NCI-H2107 treated with DMSO at 0.1 percent for 48 hours (cell line): ENCODE measurements around the gene C4orf50.
A peak's percentile ranks its signal among the peaks of the same experiment; 100 is the strongest.

Source experiments
- DNase-seq: peaks from one replicate; lab custom pipeline; 2025; ENCODE audit not compliant: unreplicated experiment; lab: John Stamatoyannopoulos, UW

Gene C4orf50

DNA sequence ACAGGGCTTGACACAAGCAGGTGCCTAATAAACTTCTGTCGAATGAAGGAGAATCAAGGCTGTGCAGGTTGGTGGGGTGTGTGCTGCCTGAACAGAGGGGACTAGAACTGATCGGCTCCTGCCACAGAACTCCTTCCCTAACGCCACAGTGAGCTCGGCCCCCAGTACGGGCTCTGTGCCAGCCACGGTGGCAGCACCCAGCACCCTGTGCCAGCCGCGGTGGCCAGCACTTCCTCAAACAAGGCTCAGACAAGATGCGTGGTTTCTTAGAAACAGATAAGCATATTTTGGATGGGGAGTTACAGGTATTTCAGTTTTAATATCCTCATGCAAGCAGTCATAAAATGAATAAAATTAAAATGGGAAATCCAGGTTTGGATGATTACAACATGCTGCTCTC is 26.0 kb upstream of the C4orf50 start:
- no peak for DNase-seq

- DNase-seq: no peak
These were observed 25.6 kb upstream of the C4orf50 start for GRCh38 chr4:6043843-6044242.

GRCh38 chr4:6043188-6043587 is 25.0 kb upstream of the C4orf50 start:
- no peak for DNase-seq

DNA sequence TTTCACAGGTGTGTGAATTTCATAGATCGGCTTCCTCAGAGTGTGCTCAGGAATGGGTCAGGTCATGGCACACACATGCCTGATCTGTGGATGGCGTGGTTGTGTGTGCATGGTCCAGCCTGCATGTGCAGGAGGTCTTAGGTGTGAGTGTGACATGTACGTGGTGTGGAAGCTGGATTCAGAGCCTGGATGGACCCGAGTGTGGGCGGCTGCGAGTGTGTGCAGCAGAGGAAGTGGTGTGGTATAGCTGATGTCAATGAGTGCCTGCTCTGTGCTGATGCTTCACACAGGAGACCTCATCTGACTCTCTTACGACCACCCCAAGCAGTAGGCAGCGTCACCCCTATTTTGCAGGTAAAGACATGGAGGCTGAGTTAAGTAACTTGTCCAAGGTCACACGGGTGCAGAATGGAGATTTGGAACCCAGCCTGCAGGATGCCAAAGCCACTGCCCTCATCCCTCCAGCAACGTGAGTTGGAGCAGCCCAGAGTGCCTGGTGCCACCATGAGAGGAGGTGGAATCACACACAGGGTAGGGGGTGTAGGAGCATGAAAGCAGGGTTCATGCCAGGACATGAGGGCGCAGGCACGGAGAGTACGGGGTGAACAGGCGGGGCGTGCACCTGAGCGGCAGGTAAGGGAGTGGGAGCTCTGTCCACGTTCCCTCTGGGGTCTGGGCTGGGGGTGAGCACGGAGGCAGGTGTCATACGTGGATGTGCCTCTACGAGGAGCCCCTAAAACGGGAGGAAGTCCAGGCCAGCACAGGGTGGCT is 24.2 kb upstream of the C4orf50 start:
- DNase-seq: no peak

GRCh38 chr4:6041800-6042199 is 23.6 kb upstream of the C4orf50 start:
- no peak for DNase-seq

DNA sequence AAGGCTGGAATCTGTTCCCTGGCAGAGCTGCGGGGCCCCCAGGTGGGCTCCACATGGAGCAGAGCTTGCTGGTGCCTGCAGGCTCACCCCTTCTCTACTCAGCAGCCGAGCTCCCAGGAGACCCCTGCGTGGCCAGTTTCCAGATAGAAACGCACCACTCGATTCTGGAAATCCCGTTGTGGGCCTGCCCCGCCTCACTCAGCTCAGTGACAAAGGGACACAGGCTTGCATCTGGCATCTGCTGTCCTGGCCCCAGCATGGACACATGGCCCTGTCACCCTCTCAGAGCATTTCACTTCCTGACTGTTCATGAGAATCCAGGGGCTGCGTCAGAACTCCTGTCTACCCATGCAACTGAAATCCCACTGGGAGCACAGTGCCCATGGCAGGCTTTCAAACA is 20.5 kb upstream of the C4orf50 start:
- no peak for DNase-seq

DNA sequence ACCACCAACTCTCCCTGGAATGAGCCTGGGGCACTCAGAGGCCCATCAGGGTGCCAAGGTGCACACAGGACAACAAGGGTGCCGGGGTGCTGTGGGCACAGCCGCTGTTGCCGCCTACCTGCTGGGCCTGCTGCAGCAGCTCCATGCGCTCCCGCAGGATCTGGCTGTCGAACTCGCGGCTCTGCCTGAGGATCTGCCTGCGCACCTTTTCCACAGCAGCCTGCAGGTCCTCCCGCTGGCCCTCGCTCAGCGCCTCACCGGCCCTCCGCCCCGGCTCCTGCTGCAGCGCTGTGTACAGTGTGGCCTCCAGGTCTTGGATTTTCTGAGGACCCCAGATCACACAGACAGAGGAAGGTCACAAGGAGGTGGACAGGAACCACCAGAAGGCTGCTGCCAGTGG is 17.6 kb upstream of the C4orf50 start:
- DNase-seq: no peak

- DNase-seq: no peak
These were observed 15.2 kb upstream of the C4orf50 start for GRCh38 chr4:6033381-6033780.

- peak; percentile 73 for DNase-seq
These were observed 14.3 kb upstream of the C4orf50 start for GRCh38 chr4:6032249-6033244.

DNA sequence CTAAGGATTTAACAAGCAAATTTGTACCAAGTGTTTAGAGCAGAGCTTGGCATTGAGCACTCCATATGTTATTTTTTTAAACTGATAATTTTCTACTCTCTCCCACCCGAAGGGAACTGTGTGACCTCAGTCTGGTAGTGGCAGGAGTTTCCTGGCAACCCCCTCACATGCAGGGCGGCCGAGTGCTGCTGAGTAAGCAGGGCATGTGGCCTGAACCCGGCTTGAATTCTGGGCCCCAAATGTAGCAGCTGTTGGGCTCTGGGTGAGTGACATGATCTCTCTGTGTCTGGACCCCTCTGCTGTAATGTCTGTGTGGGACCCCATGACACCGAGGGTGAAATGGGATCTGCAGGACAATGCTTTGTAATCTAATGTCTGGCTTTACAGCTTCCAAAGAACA is 13.6 kb upstream of the C4orf50 start:
- no peak for DNase-seq

- DNase-seq: no peak
These were observed 12.4 kb upstream of the C4orf50 start for GRCh38 chr4:6030679-6031078.

GRCh38 chr4:6029254-6029653 is 11.0 kb upstream of the C4orf50 start:
- DNase-seq: no peak

GRCh38 chr4:6028168-6028567 is 9.9 kb upstream of the C4orf50 start:
- no peak for DNase-seq

GRCh38 chr4:6027392-6027791 is 9.2 kb upstream of the C4orf50 start:
- no peak for DNase-seq

DNA sequence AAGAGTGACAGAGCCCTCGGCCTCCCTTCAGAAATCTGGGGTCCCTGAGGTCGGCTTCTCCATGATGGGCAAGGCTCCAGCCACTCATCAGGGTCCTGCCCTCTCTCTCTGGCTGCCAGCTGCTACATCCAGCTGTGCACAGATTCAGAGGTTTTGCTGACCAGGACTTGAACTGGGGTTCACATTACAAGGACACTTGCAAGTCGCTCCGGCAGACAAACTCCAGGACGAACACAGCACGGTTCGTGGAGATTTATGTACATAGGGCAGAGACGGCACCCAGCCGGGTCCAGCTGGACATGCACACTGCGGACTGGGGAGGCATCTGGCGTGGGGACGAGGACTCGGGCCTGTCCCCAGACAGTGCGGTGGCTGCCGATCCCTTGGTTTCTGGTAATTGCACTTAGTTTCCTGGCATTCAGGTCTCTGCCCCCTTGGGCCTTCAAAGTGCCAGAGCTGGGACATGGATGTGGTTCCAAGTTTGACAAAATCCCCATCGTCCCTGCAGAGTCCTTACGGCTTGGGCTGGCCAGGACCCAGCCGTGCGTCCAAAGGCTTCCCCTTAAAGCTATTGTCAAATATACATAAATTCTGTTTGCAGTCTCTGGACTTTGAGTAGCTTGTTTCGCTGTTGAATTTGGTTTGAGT is 6.2 kb upstream of the C4orf50 start:
- no peak for DNase-seq

DNA sequence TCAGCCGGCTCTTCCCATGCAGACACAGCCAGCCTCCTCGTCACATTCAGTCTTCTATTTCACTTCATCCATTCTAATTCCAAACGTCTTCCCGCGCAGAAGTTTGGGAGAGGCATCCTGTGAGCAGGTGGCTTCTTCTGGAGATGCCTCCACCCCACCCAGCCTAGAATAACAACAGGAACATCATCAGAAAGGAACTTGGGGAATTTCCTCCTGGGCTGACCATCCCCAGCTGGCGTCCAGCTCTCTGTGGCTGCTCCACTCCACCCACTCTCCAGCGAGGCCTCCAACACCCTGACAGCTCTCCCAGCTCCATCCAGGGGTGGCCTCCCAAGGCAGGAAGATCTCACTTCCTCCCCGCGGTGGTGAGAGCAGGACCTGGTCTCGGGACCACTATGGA is 5.5 kb upstream of the C4orf50 start:
- DNase-seq: no peak

DNA sequence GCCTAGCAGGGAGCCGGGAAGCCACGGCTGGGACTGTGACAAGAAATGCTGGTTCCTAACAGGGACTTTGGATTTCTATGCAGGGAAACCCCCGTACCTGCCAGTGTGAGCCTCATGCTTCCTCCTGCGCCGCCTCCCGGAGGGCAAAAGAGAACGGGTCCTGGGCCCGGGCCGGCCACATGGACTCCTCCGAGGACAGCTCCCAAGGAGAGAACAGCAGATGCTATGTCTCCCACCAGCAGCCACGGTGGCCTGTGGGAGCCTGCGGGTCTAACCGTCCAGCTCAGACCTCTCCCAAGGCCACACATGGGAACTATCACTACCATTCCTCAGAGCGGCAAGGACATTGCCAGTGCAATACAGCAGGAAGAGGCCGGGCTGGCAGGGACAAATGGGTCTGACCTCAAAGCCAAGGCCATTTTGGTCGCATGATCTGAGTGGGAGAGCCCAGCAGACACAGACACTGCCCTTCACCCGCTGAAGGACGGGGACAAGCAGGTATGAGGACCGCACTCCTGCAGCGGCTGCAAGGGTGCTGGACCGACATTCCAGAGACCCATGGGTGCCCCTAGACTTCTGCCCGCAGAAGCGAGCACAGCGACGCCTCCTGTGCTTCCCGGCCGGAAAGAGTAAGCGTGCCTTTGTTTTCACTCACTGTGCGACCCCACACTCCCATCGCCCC is 4.5 kb upstream of the C4orf50 start:
- no peak for DNase-seq

DNA sequence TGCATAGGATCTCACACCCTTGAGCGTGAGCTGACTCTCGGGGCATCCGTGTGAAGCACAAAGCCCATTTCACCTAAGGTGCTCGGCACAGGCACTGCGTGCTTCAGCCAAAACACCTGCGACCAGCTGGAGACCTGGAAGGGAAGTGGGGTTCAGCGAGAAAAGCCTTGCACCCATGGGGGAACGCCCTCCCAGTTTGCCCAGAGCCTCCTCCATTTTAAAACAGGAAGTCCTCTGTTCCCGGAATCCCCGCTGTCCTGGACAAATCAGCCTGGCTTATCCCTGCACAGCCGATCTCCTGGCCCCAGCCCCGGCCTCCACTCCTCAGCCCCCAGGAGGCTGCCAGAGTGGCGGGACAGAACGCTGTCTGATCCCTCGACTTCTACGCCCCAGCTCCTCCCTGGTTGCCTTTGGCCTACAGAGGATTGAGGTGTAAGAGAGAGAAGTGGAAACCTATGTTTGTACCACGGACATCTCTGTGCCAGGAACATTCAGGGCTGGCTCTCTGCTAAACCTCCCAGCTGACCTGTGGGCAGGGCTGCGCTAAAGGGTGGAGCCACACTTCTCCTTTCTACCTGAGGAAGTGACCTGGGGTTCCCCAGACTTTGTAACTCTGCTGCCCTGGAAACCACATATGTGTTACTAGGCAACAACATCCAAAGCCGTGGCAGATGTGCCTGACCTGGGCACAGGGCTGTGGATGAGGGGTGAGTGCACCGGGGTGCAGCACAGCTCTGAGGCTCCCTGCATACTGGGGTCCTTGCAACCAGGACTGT is 3.8 kb upstream of the C4orf50 start:
- no peak for DNase-seq

- DNase-seq: no peak
These were observed 2.4 kb upstream of the C4orf50 start for GRCh38 chr4:6020613-6021012.
